ENCODE measurements around the gene UNC45B. TPM values are rescaled to one million over a fixed set of nuclear protein-coding genes. Genes with fewer than 3 reads are reported as not detected.

The UNC45B gene
- total RNA-seq, 4 donors from 2014 or later: 0.06 TPM; not detected in 3

- no peak for DNase-seq (ENCODE audit: low spot score)
- no peak for TF ChIP-seq CTCF (IDR thresholded peaks at IDR 0.05)
- ATAC-seq (ENCODE audit: low FRiP score): no peak
Observed at GRCh38 chr17:35162755-35163154, 15.1 kb downstream of the UNC45B start.

GRCh38 chr17:35163886-35164285 is 16.3 kb downstream of the UNC45B start:
- DNase-seq (ENCODE audit: low spot score): no peak
- no peak for ATAC-seq (ENCODE audit: low FRiP score)
- TF ChIP-seq CTCF (IDR thresholded peaks at IDR 0.05): no peak

GRCh38 chr17:35164716-35165115 is 17.1 kb downstream of the UNC45B start:
- DNase-seq (ENCODE audit: low spot score) (no peak), ATAC-seq (ENCODE audit: low FRiP score) (no peak)
- no peak for TF ChIP-seq CTCF (IDR thresholded peaks at IDR 0.05)

GRCh38 chr17:35166526-35166925 is 18.9 kb downstream of the UNC45B start:
- DNase-seq (ENCODE audit: low spot score) (no peak), ATAC-seq (ENCODE audit: low FRiP score) (no peak)
- TF ChIP-seq CTCF (IDR thresholded peaks at IDR 0.05): no peak

- no peak for ATAC-seq (ENCODE audit: low FRiP score)
- no peak for TF ChIP-seq CTCF (IDR thresholded peaks at IDR 0.05)
- no peak for DNase-seq (ENCODE audit: low spot score)
Observed at GRCh38 chr17:35167046-35167445, 19.4 kb downstream of the UNC45B start.

- no peak for TF ChIP-seq CTCF (IDR thresholded peaks at IDR 0.05)
- ATAC-seq (ENCODE audit: low FRiP score) (no peak), DNase-seq (ENCODE audit: low spot score) (no peak)
Observed at GRCh38 chr17:35167666-35168065, 20.0 kb downstream of the UNC45B start.

- no peak for TF ChIP-seq CTCF (IDR thresholded peaks at IDR 0.05)
- DNase-seq (ENCODE audit: low spot score): no peak
- peak; percentile 24 for ATAC-seq (ENCODE audit: low FRiP score)
Observed at GRCh38 chr17:35169835-35170363, 22.3 kb downstream of the UNC45B start.
